OCI-LY7 (cell line): ENCODE measurements around the gene TMEM272. TPM values are rescaled to one million over a fixed set of nuclear protein-coding genes. Genes with fewer than 3 reads are reported as not detected.

Experiments used
- BruUV-seq: library from RNA; stranded (reverse); fragments of 400-500 nt; replicated peaks from 2 replicates; lab custom pipeline; 2021; lab: Mats Ljungman, UMichigan
- CTCF ChIA-PET: fragments of 300-600 bp; sonication (Branson Sonifier 250); formaldehyde crosslinking; loops from one replicate; lab custom pipeline; 2022; ENCODE audit warnings: antibody characterized with exemption; ENCODE audit not compliant: unreplicated experiment; lab: Charles Lee
- POLR2A ChIA-PET: fragments of 300-600 bp; sonication (Branson Sonifier 250); formaldehyde crosslinking; loops from one replicate; lab custom pipeline; 2022; ENCODE audit warnings: antibody characterized with exemption; lab: Charles Lee
- DNase-seq: peaks from one replicate; pipeline ENCODE4 v3.0.0-alpha.2; 2015; ENCODE audit warnings: low spot score
- H2AFZ ChIP-seq: fragments of 200-600 bp; sonication (generic), shearing (Covaris generic); 2 replicates; pipeline ENCODE4 v1.6.1; 2014; ENCODE audit warnings: mild to moderate bottlenecking, antibody characterized with exemption, low read length, moderate library complexity
- H3K27ac ChIP-seq: fragments of 200-600 bp; sonication (generic); 2 replicates; pipeline ENCODE4 v1.5.1; 2014; ENCODE audit warnings: mixed run types, low read depth, mild to moderate bottlenecking, moderate library complexity, low read length, inconsistent platforms; ENCODE audit not compliant: poor library complexity, severe bottlenecking
- H3K36me3 ChIP-seq: fragments of 200-600 bp; sonication (generic); 2 replicates; pipeline ENCODE4 v1.6.1; 2014; ENCODE audit warnings: mild to moderate bottlenecking, antibody characterized with exemption, low read length, moderate library complexity, mixed read lengths; ENCODE audit not compliant: insufficient read depth
- H3K4me1 ChIP-seq: fragments of 200-600 bp; sonication (generic); 2 replicates; pipeline ENCODE4 v1.5.1; 2014; ENCODE audit warnings: mild to moderate bottlenecking, low read length; ENCODE audit not compliant: insufficient read depth, poor library complexity, severe bottlenecking
- H3K4me2 ChIP-seq: fragments of 200-600 bp; sonication (generic); 2 replicates; pipeline ENCODE4 v1.6.1; 2014; ENCODE audit warnings: mild to moderate bottlenecking, low read length
- H3K4me3 ChIP-seq: fragments of 200-600 bp; sonication (generic); 2 replicates; pipeline ENCODE4 v1.5.1; 2014; ENCODE audit warnings: mild to moderate bottlenecking, low read depth, low read length; ENCODE audit not compliant: poor library complexity, severe bottlenecking
- H3K79me2 ChIP-seq: fragments of 200-600 bp; sonication (generic); 2 replicates; pipeline ENCODE4 v1.6.1; 2016; ENCODE audit warnings: low read depth, mild to moderate bottlenecking, low read length, moderate library complexity, mixed read lengths; ENCODE audit not compliant: insufficient read depth
- H3K9me2 ChIP-seq: fragments of 200-600 bp; sonication (generic); 2 replicates; pipeline ENCODE4 v1.6.1; 2016; ENCODE audit warnings: mild to moderate bottlenecking, low read length, mixed read lengths; ENCODE audit not compliant: insufficient read depth
- H3K9me3 ChIP-seq: fragments of 200-600 bp; sonication (generic); 2 replicates; pipeline ENCODE4 v1.6.1; 2014; ENCODE audit warnings: mild to moderate bottlenecking, mixed run types, low read length, mixed read lengths
- H4K20me1 ChIP-seq: fragments of 200-600 bp; sonication (generic); 2 replicates; pipeline ENCODE4 v1.6.1; 2014; ENCODE audit warnings: mild to moderate bottlenecking, antibody characterized with exemption, low read length, moderate library complexity, mixed read lengths; ENCODE audit not compliant: insufficient read depth
- EZH2phosphoT487 ChIP-seq: fragments of 200-600 bp; sonication (generic); IDR thresholded peaks from 2 replicates; pipeline ENCODE4 v1.6.1; 2018; ENCODE audit warnings: low read depth, borderline replicate concordance, mild to moderate bottlenecking, mixed run types, antibody characterized with exemption, low read length, moderate library complexity, mixed read lengths
- intact Hi-C: fragments of 100-400 bp; cut with micrococcal nuclease; formaldehyde crosslinking; loops from one replicate; pipeline ENCODE4 v1.10.0; 2022; ENCODE audit not compliant: unreplicated experiment
- total RNA-seq, 2 experiments: library from RNA; depleted of rRNA in 1 of 2; stranded (reverse); fragments of >200 nt in 1 of 2; shearing (Covaris generic) in 1 of 2; gene quantifications; 2 replicates each; pipeline ENCODE4 v1.2.3, GENCODE V29; 2014 to 2022
- TF ChIP-seq, protein P1 (sequence below): fragments of 200-600 bp; sonication (generic); conservative IDR thresholded peaks from 2 replicates; pipeline ENCODE4 v1.5.1; 2014; ENCODE audit warnings: mild to moderate bottlenecking, antibody characterized with exemption, low read length, moderate library complexity, mixed read lengths

Gene TMEM272
- total RNA-seq, 2 experiments from 2014 or later = 0.41 to 0.46 TPM

DNA sequence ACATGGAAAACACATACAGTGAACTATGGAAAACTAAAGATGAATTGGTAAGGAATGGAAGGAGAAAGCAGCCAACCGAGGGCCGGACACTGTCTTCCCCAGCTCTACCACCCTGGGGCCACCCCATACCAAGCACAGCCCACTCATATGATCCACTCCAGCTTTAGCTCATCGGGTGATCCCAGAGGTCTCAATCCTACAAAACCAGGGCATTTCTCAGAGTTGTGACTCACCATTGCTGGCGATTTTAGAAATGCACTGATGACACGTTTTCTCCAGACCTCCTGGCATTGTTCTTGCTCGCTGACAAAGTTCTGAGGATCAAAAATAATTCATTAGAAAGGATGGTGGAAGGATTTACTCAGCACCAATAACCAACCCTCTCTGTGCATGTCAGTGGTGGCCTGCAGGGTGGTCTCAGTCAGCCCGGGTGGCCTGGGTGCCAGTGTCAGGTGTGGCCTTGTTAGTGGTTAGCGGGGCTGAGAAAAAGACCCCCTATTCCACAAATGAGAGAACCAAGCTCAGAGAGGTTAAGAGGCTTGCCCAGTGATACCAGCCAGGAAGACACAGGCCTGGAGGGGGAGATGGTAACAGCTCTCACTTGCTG lies 6.6 kb downstream of the TMEM272 start:
- no TSS peak for BruUV-seq
- ChIA-PET CTCF (interaction anchor here (0.5 kb wide), 1 partner anchor 9 kb away, joined by 4 read pairs; no protein-coding TSS in a partner anchor), POLR2A (no interaction called here)
- no peaks in the 10 kb centered on the region for H4K20me1 ChIP-seq
- no peak overlapping the region for H3K27ac ChIP-seq
- no peaks in the 10 kb centered on the region for H3K36me3 ChIP-seq
- H2AFZ ChIP-seq = no peak overlapping the region
- TF ChIP-seq, protein P1, sequence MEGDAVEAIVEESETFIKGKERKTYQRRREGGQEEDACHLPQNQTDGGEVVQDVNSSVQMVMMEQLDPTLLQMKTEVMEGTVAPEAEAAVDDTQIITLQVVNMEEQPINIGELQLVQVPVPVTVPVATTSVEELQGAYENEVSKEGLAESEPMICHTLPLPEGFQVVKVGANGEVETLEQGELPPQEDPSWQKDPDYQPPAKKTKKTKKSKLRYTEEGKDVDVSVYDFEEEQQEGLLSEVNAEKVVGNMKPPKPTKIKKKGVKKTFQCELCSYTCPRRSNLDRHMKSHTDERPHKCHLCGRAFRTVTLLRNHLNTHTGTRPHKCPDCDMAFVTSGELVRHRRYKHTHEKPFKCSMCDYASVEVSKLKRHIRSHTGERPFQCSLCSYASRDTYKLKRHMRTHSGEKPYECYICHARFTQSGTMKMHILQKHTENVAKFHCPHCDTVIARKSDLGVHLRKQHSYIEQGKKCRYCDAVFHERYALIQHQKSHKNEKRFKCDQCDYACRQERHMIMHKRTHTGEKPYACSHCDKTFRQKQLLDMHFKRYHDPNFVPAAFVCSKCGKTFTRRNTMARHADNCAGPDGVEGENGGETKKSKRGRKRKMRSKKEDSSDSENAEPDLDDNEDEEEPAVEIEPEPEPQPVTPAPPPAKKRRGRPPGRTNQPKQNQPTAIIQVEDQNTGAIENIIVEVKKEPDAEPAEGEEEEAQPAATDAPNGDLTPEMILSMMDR = no peak
- no peak for TF ChIP-seq EZH2phosphoT487
- no peak for DNase-seq
- no peak overlapping the region for H3K4me2 ChIP-seq
- intact Hi-C loops = no loop called here
- peaks cover 18% of the 10 kb centered on the region for H3K4me1 ChIP-seq
- no peaks in the 10 kb centered on the region for H3K79me2 ChIP-seq
- no peaks in the 10 kb centered on the region for H3K9me3 ChIP-seq
- H3K4me3 ChIP-seq = no peak overlapping the region
- H3K9me2 ChIP-seq = no peaks in the 10 kb centered on the region

DNA sequence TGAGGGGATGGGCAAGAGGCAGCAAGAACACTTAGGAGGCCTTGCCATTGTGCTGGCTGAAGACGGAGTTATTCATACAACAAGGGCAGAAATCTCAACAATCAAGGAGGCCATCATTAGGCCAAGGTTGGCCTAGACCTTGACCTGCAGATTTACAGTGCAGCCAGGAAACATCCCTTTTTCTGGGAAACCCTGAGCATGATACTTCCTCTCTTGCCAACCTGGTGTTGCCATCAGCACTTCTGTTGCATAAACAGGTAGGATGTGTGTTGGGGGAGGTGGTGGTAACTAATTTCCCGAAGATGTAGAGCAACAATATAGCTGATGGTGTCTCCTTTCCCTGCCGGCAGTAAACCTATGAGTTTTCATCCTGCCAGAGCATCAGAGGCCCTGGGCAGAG lies 8.0 kb downstream of the TMEM272 start:
- BruUV-seq = no TSS peak
- no peak for DNase-seq
- intact Hi-C loops = no loop called here

More for the DNA sequence above, 8.0 kb downstream of the TMEM272 start:
- no peak overlapping the region for H3K4me3 ChIP-seq
- no peaks in the 10 kb centered on the region for H3K79me2 ChIP-seq
- H4K20me1 ChIP-seq = no peaks in the 10 kb centered on the region
- no peak overlapping the region for H3K4me2 ChIP-seq
- POLR2A ChIA-PET = no interaction called here
- H2AFZ ChIP-seq = no peak overlapping the region
- H3K4me1 ChIP-seq = peaks cover 32% of the 10 kb centered on the region
- H3K9me2 ChIP-seq = no peaks in the 10 kb centered on the region
- CTCF ChIA-PET = no interaction called here
- H3K9me3 ChIP-seq = no peaks in the 10 kb centered on the region
- TF ChIP-seq EZH2phosphoT487 = no peak
- TF ChIP-seq, protein P1 = no peak
- no peaks in the 10 kb centered on the region for H3K36me3 ChIP-seq
- no peak overlapping the region for H3K27ac ChIP-seq
